Liver (tissue), 9 donors: ENCODE results near the gene TRIM3. TPM values are rescaled to one million over a fixed set of nuclear protein-coding genes. Genes with fewer than 3 reads are reported as not detected.

Experiments used
- DNase-seq: peaks from one replicate; pipeline ENCODE4 v3.0.0-alpha.2; 2017; ENCODE audit warnings: low spot score
- H3K27ac ChIP-seq, 2 donors: one replicate each; pipeline ENCODE4 v1.7.0; 2013; ENCODE audit warnings: inconsistent platforms in 2 of 2, low read length in 2 of 2, control low read depth in 1 of 2, low read depth in 1 of 2, mild to moderate bottlenecking in 1 of 2
- H3K27me3 ChIP-seq, 4 donors: one replicate each; pipeline versions ENCODE4 v1.6.1 to v1.7.0; 2013; ENCODE audit warnings: low read length in 3 of 4, inconsistent platforms in 1 of 4, mild to moderate bottlenecking in 1 of 4, moderate library complexity in 1 of 4; ENCODE audit not compliant: control insufficient read depth in 4 of 4, insufficient read depth in 4 of 4
- H3K36me3 ChIP-seq, 4 donors: one replicate each; pipeline versions ENCODE4 v1.6.1 to v1.7.0; 2013; ENCODE audit warnings: low read length in 3 of 4, mild to moderate bottlenecking in 3 of 4, low read depth in 1 of 4, moderate library complexity in 1 of 4; ENCODE audit not compliant: control insufficient read depth in 4 of 4, insufficient read depth in 3 of 4
- H3K4me1 ChIP-seq, 4 donors: one replicate each; pipeline versions ENCODE4 v1.6.1 to v1.7.0; 2013; ENCODE audit warnings: low read length in 3 of 4, mild to moderate bottlenecking in 3 of 4, moderate library complexity in 1 of 4; ENCODE audit not compliant: control insufficient read depth in 4 of 4, insufficient read depth in 4 of 4
- H3K4me3 ChIP-seq, 3 donors: one replicate each; pipeline versions ENCODE4 v1.6.1 to v1.7.0; 2013; ENCODE audit warnings: low read length in 3 of 3, control low read depth in 1 of 3, low read depth in 1 of 3, mild to moderate bottlenecking in 1 of 3
- H3K9ac ChIP-seq, 2 donors: one replicate each; pipeline ENCODE4 v1.7.0; 2013; ENCODE audit warnings: low read length in 2 of 2, mild to moderate bottlenecking in 2 of 2, moderate library complexity in 2 of 2, control low read depth in 1 of 2, low read depth in 1 of 2
- H3K9me3 ChIP-seq, 4 donors: one replicate each; pipeline versions ENCODE4 v1.6.1 to v1.7.0; 2013; ENCODE audit warnings: low read length in 3 of 4; ENCODE audit not compliant: control insufficient read depth in 4 of 4
- ATF3 ChIP-seq: IDR thresholded peaks from 2 replicates; pipeline ENCODE4 v1.6.1; 2016; ENCODE audit warnings: antibody characterized with exemption
- CTCF ChIP-seq: fragments of 150-350 bp; IDR thresholded peaks from 2 replicates; pipeline ENCODE4 v1.5.1; 2017; ENCODE audit warnings: improper control_type of control experiment, low read depth, low read length; ENCODE audit not compliant: missing input control
- EGR1 ChIP-seq, 2 donors: IDR thresholded peaks; 2 replicates each; pipeline ENCODE4 v1.6.1; 2016 to 2018; ENCODE audit warnings: antibody characterized with exemption in 2 of 2, low read depth in 2 of 2
- FOXA1 ChIP-seq: IDR thresholded peaks from 2 replicates; pipeline ENCODE4 v1.6.1; 2016; ENCODE audit warnings: antibody characterized with exemption
- FOXA2 ChIP-seq: IDR thresholded peaks from 2 replicates; pipeline ENCODE4 v1.6.1; 2016; ENCODE audit warnings: antibody characterized with exemption
- GABPA ChIP-seq, 2 donors: IDR thresholded peaks in 1 of 2; conservative IDR thresholded peaks in 1 of 2; 2 replicates each; pipeline ENCODE4 v1.6.1; 2016; ENCODE audit warnings: antibody characterized with exemption in 2 of 2, mild to moderate bottlenecking in 1 of 2, moderate library complexity in 1 of 2
- HNF4A ChIP-seq, 2 donors: conservative IDR thresholded peaks; 2 replicates each; pipeline ENCODE4 v1.6.1; 2016; ENCODE audit warnings: antibody characterized with exemption in 2 of 2, mild to moderate bottlenecking in 2 of 2
- JUND ChIP-seq, 2 donors: IDR thresholded peaks; 2 replicates each; pipeline ENCODE4 v1.6.1; 2016; ENCODE audit warnings: antibody characterized with exemption in 2 of 2
- MAX ChIP-seq: IDR thresholded peaks from 2 replicates; pipeline ENCODE4 v1.6.1; 2016; ENCODE audit warnings: antibody characterized with exemption
- NR2F2 ChIP-seq: IDR thresholded peaks from 2 replicates; pipeline ENCODE4 v1.6.1; 2016; ENCODE audit warnings: antibody characterized with exemption
- RAD21 ChIP-seq, 2 donors: IDR thresholded peaks; 2 replicates each; pipeline ENCODE4 v1.6.1; 2016; ENCODE audit warnings: antibody characterized with exemption in 2 of 2, mild to moderate bottlenecking in 2 of 2
- REST ChIP-seq: IDR thresholded peaks from 2 replicates; pipeline ENCODE4 v1.6.1; 2016; ENCODE audit warnings: antibody characterized with exemption, mild to moderate bottlenecking
- RXRA ChIP-seq, 2 donors: IDR thresholded peaks; 2 replicates each; pipeline ENCODE4 v1.6.1; 2017 to 2018; ENCODE audit warnings: antibody characterized with exemption in 2 of 2, mild to moderate bottlenecking in 1 of 2
- SP1 ChIP-seq: IDR thresholded peaks from 2 replicates; pipeline ENCODE4 v1.6.1; 2018; ENCODE audit warnings: antibody characterized with exemption, mild to moderate bottlenecking
- TAF1 ChIP-seq: conservative IDR thresholded peaks from 2 replicates; pipeline ENCODE4 v1.6.1; 2016; ENCODE audit warnings: antibody characterized with exemption, mild to moderate bottlenecking
- YY1 ChIP-seq: IDR thresholded peaks from 2 replicates; pipeline ENCODE4 v1.6.1; 2016; ENCODE audit warnings: antibody characterized with exemption, mild to moderate bottlenecking
- ZBTB33 ChIP-seq: IDR thresholded peaks from 2 replicates; pipeline ENCODE4 v1.6.1; 2016; ENCODE audit warnings: antibody characterized with exemption
- WGBS: extraction: QIAGEN DNeasy Blood & Tissue Kit; methylation state at CpG from one replicate; pipeline ENCODE4 v1.1.7; 2013; 5-methylcytosine and 5-hydroxymethylcytosine counted together
- polyA plus RNA-seq, 2 donors: library from polyadenylated mRNA; stranded (reverse) in 1 of 2; unstranded in 1 of 2; fragments of 200-250 nt in 1 of 2; fragments of >200 nt in 1 of 2; fragmentation: Nextera tagmentation in 1 of 2; extraction: Ambion mirVana in 1 of 2; gene quantifications; one replicate each; pipeline versions ENCODE4 v1.2.1 to v1.2.3, GENCODE V29; 2013 to 2015
- total RNA-seq, 2 donors: library from RNA; depleted of rRNA; stranded (reverse); fragments of >200 nt; gene quantifications; one replicate each; pipeline ENCODE4 v1.2.3, GENCODE V29; 2014
- donor health status: healthy.
- donor health status: healthy.
- donor health status: healthy.
- donor health status: healthy.
- donor health status: healthy.

TRIM3 gene
- total and polyA plus RNA-seq, 4 donors, result 5.2 to 12.7 (median 9.1) TPM

GRCh38 chr11:6483015-6483414, 9.3 kb upstream of the TRIM3 start:
- WGBS, result 92% methylated on average over 6 of the region's 6 CpGs
- Histone ChIP-seq H3K4me1 (peaks cover 6 to 25% (median 22%) of the 10 kb centered on the region in 4 donors), H3K9me3 (no peaks in the 10 kb centered on the region), H3K9ac (no peak overlapping the region), H3K4me3 (no peak overlapping the region), H3K36me3 (peaks cover 2 to 44% (median 20%) of the 10 kb centered on the region in 4 donors), H3K27ac (no peak overlapping the region), H3K27me3 (no peaks in the 10 kb centered on the region)
- DNase-seq, result no peak
- no peak for TF ChIP-seq FOXA1
- no peak for TF ChIP-seq ZBTB33
- no peak for TF ChIP-seq REST
- no peak for TF ChIP-seq GABPA (IDR thresholded peaks at IDR 0.05 in 1 of 2, conservative IDR thresholded peaks at IDR 0.05 in 1 of 2)
- TF ChIP-seq JUND (IDR thresholded peaks at IDR 0.05), result no peak
- TF ChIP-seq SP1, result no peak
- TF ChIP-seq HNF4A (conservative IDR thresholded peaks at IDR 0.05), result no peak
- no peak for TF ChIP-seq ATF3
- no peak for TF ChIP-seq EGR1 (IDR thresholded peaks at IDR 0.05; ENCODE audit: low read depth in 2 of 2)
- TF ChIP-seq CTCF, result no peak
- TF ChIP-seq NR2F2, result no peak
- TF ChIP-seq RXRA (IDR thresholded peaks at IDR 0.05), result no peak
- TF ChIP-seq FOXA2, result no peak
- no peak for TF ChIP-seq YY1
- TF ChIP-seq TAF1, result no peak
- TF ChIP-seq RAD21 (IDR thresholded peaks at IDR 0.05), result no peak
- TF ChIP-seq MAX, result no peak
